ENCODE results near the gene MAMLD1. TPM values are rescaled to one million over a fixed set of nuclear protein-coding genes. Genes with fewer than 3 reads are reported as not detected.

MAMLD1 gene
- total RNA-seq, 4 donors from 2014 or later, result 1.2 to 2.0 (median 1.6) TPM

DNA sequence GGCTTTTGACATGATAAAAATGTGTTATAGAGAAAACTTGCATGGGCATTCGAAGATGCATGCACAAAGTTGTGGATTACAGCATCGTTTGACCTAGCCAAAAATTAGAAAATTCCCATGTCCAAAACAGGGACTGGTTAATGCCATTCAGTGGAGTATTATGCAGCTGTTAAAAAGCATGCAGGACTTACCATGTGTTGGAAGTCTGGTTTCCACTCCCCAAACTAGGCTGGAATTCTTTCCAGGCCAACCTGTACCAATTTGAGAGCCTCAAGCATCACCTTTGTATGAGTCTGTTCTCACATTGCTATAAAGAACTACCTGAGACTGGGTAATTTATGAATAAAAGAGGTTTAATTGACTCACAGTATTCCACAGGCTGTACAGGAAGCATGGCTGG lies 159.4 kb downstream of the MAMLD1 start:
- TF ChIP-seq POLR2A (IDR thresholded peaks at IDR 0.05), result no peak
- TF ChIP-seq, protein P1, sequence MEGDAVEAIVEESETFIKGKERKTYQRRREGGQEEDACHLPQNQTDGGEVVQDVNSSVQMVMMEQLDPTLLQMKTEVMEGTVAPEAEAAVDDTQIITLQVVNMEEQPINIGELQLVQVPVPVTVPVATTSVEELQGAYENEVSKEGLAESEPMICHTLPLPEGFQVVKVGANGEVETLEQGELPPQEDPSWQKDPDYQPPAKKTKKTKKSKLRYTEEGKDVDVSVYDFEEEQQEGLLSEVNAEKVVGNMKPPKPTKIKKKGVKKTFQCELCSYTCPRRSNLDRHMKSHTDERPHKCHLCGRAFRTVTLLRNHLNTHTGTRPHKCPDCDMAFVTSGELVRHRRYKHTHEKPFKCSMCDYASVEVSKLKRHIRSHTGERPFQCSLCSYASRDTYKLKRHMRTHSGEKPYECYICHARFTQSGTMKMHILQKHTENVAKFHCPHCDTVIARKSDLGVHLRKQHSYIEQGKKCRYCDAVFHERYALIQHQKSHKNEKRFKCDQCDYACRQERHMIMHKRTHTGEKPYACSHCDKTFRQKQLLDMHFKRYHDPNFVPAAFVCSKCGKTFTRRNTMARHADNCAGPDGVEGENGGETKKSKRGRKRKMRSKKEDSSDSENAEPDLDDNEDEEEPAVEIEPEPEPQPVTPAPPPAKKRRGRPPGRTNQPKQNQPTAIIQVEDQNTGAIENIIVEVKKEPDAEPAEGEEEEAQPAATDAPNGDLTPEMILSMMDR (IDR thresholded peaks at IDR 0.05 in 4 of 5, conservative IDR thresholded peaks at IDR 0.05 in 1 of 5), result no peak
- DNase-seq (no peak), ATAC-seq (no peak)
- no peak overlapping the region for H3K4me3 ChIP-seq
- no peaks in the 10 kb centered on the region for H3K9me3 ChIP-seq
- no peaks in the 10 kb centered on the region for H3K36me3 ChIP-seq
- in situ Hi-C loops (cut with MboI; ENCODE audit: low sequenced_read_pairs in 4 of 4) (no loop called here), intact Hi-C loops (cut with DNase I; ENCODE audit: low total_unique reads) (no loop called here)
- H3K27me3 ChIP-seq, result no peaks in the 10 kb centered on the region
- H3K27ac ChIP-seq, result no peak overlapping the region
- no peaks in the 10 kb centered on the region for H3K4me1 ChIP-seq

DNA sequence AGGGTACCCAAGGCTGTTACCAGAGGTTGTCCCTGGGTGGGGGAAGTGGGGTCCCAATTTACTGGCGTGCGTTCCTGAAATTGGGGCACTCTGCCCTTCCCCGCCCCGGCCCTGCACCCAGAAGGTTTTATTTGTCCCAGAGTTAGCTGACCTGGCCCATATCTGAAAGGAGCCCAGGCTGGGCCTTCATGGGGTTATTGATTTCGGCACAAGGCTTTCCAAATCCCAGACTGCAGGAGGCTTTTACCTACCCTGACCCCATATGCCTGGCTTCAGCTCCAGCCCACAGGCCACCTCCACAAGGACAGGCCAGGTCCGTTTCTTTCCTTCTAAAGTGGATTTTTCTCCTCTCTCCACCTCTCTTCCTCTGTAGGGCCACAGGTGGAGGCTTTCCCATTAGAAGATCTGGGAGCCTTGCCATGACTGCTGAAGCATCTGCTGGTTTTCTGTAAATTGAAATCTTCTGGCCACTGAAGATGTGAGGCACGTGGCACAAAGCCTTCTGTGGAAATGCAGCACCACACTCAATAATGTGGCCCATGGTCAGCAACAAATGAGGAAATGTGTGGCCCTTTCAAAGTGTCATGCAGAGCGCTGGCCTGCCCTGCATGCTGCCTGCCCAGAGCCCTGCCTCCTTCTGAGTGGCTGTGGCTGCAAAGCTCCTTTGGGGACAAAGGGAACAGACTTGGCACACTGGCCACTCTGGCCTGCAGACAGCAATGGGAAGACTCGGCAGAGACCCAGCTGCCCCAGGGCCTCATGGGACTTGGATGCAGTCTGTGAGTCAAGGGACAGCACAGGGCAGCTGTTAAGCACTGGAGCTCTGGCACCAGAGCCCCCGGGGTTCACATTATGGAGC lies 162.2 kb downstream of the MAMLD1 start:
- intact Hi-C loops (cut with DNase I; ENCODE audit: low total_unique reads) (no loop called here), in situ Hi-C loops (cut with MboI; ENCODE audit: low sequenced_read_pairs in 4 of 4) (no loop called here)
- ATAC-seq, result peak; percentile 26 to 64
- H3K27me3 ChIP-seq, result no peaks in the 10 kb centered on the region
- H3K27ac ChIP-seq, result no peak overlapping the region
- no peaks in the 10 kb centered on the region for H3K4me1 ChIP-seq
- TF ChIP-seq, protein P1 (IDR thresholded peaks at IDR 0.05 in 4 of 5, conservative IDR thresholded peaks at IDR 0.05 in 1 of 5), result no peak
- TF ChIP-seq POLR2A (IDR thresholded peaks at IDR 0.05), result no peak
- no peaks in the 10 kb centered on the region for H3K36me3 ChIP-seq
- no peaks in the 10 kb centered on the region for H3K9me3 ChIP-seq
- peak in 1 of 2 donors; percentile 56 for DNase-seq
- H3K4me3 ChIP-seq, result no peak overlapping the region

DNA sequence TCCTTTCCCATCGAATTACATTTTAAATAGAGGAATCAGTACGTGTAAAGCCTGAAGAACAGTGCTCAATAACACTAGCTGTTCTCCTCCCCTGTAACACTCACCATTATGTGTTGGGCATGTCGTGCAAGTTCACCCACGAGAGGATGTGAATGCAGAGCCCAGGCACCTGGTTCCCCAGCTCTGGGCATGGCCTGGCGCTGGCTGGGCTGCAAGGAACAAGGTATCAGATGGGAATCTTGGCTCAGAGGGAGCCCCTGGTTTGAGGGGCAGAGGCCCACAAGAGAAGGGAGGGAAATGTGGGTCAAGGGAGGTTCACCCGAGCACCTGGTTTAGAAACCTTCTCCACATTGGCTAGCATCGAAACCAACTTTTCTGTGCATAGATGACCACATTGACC lies 163.6 kb downstream of the MAMLD1 start:
- in situ Hi-C loops (cut with MboI; ENCODE audit: low sequenced_read_pairs in 4 of 4), result no loop called here
- ATAC-seq, result no peak

DNA sequence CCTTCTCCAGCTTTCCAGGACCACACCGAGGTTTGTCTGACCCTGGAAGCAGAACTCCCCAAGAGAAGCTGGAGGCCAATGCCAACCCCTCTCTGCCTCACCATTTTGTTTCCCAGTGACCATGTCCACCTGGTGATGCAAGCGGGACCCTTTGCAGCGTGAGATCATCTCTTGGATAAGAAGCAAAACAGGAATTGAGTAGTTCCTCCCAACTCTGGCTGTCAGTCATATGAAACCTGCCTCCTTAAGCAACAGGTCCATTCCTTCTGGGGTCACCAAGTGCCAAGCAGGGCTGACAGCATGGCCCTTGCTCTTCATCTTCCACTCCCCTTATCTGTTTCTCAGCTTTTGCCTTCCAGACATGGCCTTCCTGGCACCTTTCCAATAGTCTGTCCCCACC lies 164.0 kb downstream of the MAMLD1 start:
- DNase-seq, result no peak
- in situ Hi-C loops (cut with MboI; ENCODE audit: low sequenced_read_pairs in 4 of 4) (no loop called here), intact Hi-C loops (cut with DNase I; ENCODE audit: low total_unique reads) (no loop called here)
- Histone ChIP-seq H3K27ac (no peak overlapping the region), H3K36me3 (no peaks in the 10 kb centered on the region), H3K4me1 (no peaks in the 10 kb centered on the region), H3K9me3 (no peaks in the 10 kb centered on the region), H3K27me3 (no peaks in the 10 kb centered on the region), H3K4me3 (no peak overlapping the region)
- TF ChIP-seq, protein P1 (IDR thresholded peaks at IDR 0.05 in 4 of 5, conservative IDR thresholded peaks at IDR 0.05 in 1 of 5), result no peak
- TF ChIP-seq POLR2A (IDR thresholded peaks at IDR 0.05), result no peak
- no peak for ATAC-seq

More for the DNA sequence above, 163.6 kb downstream of the MAMLD1 start:
- no peak overlapping the region for H3K4me3 ChIP-seq
- no peak overlapping the region for H3K27ac ChIP-seq
- H3K27me3 ChIP-seq, result no peaks in the 10 kb centered on the region
- intact Hi-C loops (cut with DNase I; ENCODE audit: low total_unique reads), result no loop called here
- DNase-seq, result no peak
- no peaks in the 10 kb centered on the region for H3K36me3 ChIP-seq
- H3K9me3 ChIP-seq, result no peaks in the 10 kb centered on the region
- TF ChIP-seq, protein P1 (IDR thresholded peaks at IDR 0.05 in 4 of 5, conservative IDR thresholded peaks at IDR 0.05 in 1 of 5), result no peak
- no peak for TF ChIP-seq POLR2A (IDR thresholded peaks at IDR 0.05)
- no peaks in the 10 kb centered on the region for H3K4me1 ChIP-seq

Measured in gastrocnemius medialis (tissue), 4 donors.